NOMO-1 treated with DMSO at 0.1 percent for 48 hours (cell line): ENCODE results near the gene GEMIN2.
"Not testable (repeated sequence)": the region's sequence is repeated elsewhere in the genome, so short reads cannot be mapped to it uniquely, and the experiment has no call there.

Experiments used
- DNase-seq: peaks from one replicate; lab custom pipeline; 2025; ENCODE audit not compliant: unreplicated experiment; lab: John Stamatoyannopoulos, UW

The GEMIN2 gene

DNA sequence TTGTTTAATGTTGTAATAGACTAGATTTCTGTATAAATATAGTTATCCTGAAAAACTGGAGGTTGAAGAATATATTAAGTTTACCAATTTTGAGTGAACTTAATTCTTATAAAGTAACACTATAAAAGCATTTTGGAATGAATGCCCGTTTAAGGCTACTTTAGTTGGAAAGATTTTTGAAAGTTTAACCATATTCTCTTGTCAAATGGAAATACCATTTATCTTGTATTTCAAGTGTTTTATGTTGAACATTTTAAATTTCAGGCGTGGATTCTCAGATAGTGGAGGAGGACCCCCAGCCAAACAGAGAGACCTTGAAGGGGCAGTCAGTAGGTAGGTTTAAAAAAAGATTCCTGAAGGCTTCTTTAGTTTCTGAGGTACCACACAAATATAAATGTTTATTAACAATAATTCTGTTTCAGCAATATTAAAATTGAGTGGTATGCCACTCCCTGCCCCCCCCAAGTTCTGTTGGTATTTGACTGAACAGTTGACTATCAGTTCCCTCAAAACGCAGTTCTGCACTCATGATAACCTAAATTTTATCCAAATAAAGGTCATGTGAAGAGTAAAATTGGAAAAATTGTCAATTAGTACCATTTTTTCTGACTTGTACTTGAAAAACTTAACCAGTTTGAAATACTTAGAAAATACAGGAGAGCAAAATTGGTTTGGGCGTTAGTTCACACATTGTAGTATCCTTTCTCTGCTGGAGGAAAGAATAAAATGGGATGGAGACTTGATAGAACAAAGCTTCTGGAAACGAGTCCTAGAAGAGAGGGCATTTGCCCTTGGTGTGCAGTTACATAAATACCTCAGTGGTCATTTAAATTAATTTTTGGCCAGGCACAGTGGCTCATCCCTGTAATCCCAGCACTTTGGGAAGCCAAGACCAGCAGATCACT lies 62.4 kb downstream of the GEMIN2 start:
- no peak for DNase-seq

DNA sequence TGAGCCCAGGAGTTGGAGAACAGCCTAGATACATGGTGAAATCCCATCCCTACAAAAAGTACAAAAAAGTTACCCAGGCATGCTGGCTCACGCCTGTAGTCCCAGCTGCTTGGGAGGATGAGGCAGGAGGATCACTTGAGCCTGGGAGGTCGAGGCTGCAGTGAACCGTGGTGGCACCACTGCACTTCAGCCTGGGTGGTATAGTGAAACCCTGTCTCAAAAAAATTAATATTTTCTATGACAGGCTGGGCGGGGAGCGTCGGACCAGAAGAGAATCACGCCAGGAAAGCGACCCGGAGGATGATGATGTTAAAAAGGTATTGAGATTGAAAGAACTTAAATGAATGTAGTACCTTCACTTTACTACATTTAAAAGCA lies 63.0 kb downstream of the GEMIN2 start:
- DNase-seq: no peak

- DNase-seq: no peak
Observed at GRCh38 chr14:39179042-39179441, 64.9 kb downstream of the GEMIN2 start.

- no peak for DNase-seq
Observed at GRCh38 chr14:39180553-39180952, 66.4 kb downstream of the GEMIN2 start.

DNA sequence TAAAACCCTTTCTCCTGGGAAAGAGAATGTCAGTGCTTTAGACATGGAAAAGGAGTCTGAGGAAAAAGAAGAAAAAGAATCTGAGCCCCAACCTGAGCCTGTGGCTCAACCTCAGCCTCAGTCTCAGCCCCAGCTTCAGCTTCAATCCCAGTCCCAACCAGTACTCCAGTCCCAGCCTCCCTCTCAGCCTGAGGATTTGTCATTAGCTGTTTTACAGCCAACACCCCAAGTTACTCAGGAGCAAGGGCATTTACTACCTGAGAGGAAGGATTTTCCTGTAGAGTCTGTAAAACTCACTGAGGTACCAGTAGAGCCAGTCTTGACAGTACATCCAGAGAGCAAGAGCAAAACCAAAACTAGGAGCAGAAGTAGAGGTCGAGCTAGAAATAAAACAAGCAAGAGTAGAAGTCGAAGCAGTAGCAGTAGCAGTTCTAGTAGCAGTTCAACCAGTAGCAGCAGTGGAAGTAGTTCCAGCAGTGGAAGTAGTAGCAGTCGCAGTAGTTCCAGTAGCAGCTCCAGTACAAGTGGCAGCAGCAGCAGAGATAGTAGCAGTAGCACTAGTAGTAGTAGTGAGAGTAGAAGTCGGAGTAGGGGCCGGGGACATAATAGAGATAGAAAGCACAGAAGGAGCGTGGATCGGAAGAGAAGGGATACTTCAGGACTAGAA lies 67.0 kb downstream of the GEMIN2 start:
- no peak for DNase-seq

- DNase-seq: no peak
Observed at GRCh38 chr14:39181693-39182047, 67.5 kb downstream of the GEMIN2 start.

DNA sequence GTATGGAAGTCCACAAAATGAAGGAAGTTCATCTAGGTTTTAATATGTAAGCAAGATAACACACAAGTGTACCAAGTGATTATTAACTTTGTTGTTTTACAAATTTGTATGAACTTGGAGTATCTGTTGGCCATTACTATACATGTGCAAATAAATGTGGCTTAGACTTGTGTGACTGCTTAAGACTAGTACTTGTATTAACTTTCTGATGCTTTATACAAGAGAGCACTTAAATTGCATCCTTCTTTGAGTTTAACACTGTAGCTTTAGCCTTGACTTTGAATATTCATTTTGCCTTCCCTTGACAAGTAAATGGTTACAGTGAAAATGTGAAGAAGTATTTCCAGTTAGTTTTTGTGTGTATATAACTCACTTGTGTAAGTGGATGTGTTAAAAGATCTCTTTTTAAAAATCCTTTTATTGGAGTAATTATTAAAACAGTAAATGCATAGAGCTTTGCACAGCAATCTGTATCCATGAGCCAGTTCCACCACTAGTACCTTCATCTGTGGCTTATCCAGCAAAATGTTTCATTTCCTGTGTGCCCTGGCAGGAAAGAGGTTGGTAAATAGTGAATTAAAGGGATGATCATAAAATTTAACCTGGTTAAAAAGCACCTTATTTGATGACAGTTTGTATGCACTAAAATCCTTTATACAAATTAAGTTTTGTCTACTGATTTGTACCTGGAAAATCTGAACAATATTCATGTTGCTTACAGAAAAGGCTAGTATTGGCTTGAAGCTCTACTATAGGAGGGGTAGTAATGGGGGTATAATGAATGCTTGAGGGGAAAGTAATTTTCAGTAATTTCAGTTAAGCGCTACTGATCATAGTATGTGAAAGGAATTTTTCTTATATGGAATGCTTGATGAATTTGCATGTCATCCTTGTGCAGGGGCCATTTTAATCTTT lies 68.9 kb downstream of the GEMIN2 start:
- no peak for DNase-seq

- not testable (repeated sequence) for DNase-seq
Observed at GRCh38 chr14:39183685-39184003, 69.5 kb downstream of the GEMIN2 start.

- DNase-seq: no peak
Observed at GRCh38 chr14:39184628-39185255, 70.6 kb downstream of the GEMIN2 start.

GRCh38 chr14:39185256-39186049 lies 71.3 kb downstream of the GEMIN2 start:
- no peak for DNase-seq
